ENCODE measurements around the gene C19orf33.

- TF ChIP-seq SP1 (IDR thresholded peaks at IDR 0.05) (no peak), TARDBP (IDR thresholded peaks at IDR 0.05) (no peak), BHLHE40 (IDR thresholded peaks at IDR 0.05; ENCODE audit: borderline replicate concordance) (no peak), FOXM1 (IDR thresholded peaks at IDR 0.05; ENCODE audit: borderline replicate concordance) (no peak), SUZ12 (IDR thresholded peaks at IDR 0.05) (no peak), FOXA1 (IDR thresholded peaks at IDR 0.05) (no peak), ZNF384 (IDR thresholded peaks at IDR 0.05) (no peak), L3MBTL2 (conservative IDR thresholded peaks at IDR 0.05) (no peak), PKNOX1 (IDR thresholded peaks at IDR 0.05) (no peak), LEF1 (IDR thresholded peaks at IDR 0.05; ENCODE audit: borderline replicate concordance) (no peak), ELF4 (IDR thresholded peaks at IDR 0.05) (no peak)
Measured at GRCh38 chr19:38306236-38306635, 2.2 kb downstream of the C19orf33 start.
